DMS53 treated with DMSO at 0.1 percent for 48 hours (cell line): ENCODE results near the gene AGXT2.

Source experiments
- DNase-seq: peaks from one replicate; lab custom pipeline; 2025; ENCODE audit not compliant: unreplicated experiment; lab: John Stamatoyannopoulos, UW

AGXT2 gene, protein sequence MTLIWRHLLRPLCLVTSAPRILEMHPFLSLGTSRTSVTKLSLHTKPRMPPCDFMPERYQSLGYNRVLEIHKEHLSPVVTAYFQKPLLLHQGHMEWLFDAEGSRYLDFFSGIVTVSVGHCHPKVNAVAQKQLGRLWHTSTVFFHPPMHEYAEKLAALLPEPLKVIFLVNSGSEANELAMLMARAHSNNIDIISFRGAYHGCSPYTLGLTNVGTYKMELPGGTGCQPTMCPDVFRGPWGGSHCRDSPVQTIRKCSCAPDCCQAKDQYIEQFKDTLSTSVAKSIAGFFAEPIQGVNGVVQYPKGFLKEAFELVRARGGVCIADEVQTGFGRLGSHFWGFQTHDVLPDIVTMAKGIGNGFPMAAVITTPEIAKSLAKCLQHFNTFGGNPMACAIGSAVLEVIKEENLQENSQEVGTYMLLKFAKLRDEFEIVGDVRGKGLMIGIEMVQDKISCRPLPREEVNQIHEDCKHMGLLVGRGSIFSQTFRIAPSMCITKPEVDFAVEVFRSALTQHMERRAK

DNA sequence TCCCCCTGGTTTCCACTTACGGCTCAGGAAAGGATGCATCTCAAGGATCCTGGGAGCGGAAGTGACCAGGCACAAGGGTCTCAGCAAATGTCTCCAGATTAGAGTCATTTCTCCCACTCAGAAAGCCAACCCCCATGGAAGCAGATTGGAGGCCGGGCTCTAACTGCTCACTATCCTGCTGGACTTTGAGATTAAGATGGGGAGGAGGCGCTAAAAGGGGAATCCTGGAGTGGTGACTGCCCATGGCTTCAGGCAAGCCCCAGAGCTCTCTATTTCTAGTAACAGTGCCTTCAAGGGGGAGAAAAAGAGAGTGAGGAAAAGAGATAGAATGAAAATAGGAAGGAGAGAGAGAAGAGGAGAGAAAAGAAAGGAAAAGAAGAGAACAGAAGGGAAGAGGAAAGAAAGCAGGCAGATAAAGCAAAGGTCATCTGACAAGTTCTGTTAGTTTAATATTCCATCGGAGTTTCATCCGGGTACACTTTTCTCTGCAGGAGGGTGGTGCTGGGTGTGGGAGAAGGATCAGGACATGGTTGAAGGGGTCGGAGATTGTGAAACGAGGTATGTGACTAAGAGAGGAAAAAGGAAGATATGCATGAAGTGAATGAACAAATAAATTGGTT is at the start of gene AGXT2:
Gene AGXT2, minus strand, starts transcription at position 165 of the 620 bp plus-strand sequence. Its CDS starts 57 bp downstream, at position 108.
- DNase-seq: no peak

DNA sequence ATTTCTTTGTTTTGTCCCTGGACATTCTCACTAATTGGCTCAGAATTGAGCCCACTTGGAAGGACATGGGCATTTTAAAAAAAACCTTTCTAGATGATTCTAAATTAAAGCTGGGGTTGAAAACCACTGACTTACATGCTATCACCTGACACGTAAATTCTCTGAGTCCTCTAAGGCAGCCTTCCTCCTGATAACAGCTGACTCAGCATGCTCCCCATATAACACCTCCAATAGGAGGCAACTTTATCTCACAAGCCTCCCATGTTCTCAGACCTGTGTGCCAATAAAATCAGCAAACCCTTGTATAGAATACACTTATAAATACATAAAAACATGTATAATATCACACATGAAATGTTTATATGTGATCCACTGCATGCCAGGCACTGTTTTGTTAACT is 49.2 kb upstream of the AGXT2 start:
- no peak for DNase-seq

DNA sequence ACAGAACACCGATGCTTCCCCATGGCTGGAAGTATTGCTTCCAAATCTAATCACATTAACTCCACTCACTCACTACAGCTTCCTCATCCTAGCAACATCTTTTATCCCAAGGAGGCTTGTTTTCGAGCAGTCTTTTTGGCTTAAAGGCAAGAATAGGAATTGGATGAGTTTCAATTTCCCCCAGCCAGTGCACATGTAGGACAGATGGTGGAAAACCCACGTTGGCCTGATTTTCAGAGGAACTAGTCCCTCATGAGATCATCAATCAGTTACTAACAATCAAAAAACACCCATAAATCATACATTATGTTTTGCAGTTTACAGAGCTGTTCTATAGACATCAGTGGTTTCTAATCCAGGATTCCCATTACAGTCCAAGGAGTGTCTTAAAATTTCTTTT is 48.5 kb upstream of the AGXT2 start:
- DNase-seq: no peak

DNA sequence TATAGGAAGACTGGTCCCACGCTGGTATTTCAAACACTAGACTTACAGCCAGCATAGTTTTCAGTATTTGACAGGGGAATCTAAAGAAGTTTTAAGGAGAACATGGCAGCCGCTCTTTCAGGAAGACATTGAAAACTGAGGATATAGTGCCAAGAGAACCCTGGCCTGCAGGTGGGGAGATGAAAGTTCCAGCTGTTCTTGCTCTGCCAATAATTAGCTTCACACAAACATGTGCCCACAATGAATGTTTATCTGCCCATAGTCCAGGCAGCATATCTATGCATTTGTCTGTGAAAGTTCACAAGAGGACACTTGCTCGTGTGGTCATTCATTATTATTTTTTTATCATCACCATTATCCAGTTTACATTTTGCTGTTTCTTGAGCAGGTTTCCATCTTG is 47.6 kb upstream of the AGXT2 start:
- no peak for DNase-seq

DNA sequence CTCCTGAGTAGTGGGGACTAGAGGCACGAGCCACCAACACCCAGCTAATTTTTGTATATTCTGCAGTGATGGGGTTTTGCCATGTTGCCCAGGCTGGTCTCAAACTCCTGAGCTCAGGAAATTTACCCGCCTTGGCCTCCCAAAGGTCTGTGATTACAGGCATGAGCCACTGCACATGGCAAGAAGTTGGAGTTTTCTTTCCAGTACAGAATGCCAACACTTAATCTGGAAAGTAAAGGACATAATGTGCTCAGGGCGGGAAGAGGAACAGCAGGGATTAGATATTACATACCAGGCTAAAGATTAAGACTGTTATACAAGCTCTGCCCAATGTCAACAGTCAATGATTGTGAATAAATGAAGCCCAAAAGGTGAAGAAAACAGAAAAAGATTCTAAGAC is 47.2 kb upstream of the AGXT2 start:
- no peak for DNase-seq

DNA sequence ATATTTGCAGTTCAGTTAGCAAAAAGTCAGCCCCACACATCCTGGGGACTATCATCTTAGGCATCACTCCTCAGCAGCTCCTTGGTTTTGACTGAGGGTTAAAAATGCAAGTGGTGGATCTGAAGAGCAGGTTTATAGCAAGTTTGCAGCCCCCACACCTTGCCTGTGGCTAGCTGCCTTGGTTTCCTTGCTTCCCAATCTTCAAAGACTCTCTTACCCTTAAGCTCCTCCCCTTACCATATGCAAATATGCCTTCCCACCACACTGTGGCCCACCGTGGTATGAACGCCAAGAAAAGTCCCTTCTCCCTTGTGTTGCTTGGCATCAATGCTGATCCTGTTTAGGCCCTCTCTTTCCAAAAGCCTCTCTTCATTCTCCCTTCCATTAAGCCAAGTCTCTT is 45.0 kb upstream of the AGXT2 start:
- no peak for DNase-seq

DNA sequence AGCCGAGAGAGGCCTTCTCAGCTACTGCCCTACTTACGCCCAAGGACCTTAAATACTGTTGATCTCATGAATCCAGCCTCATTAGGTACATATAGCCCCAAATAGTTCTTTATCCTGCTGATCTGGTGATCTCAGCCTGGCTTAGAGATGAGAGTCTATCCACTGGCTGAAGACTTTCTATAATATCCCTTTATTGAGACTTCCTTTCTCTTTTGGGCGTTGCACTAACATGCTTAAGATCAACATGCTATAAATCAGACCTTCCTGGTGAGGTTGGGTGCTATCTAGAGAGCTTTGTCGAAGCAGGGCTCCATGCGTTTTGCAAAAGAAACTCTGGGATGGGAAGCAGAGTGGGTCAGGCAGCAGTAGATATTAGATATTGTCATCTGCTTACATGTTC is 44.0 kb upstream of the AGXT2 start:
- DNase-seq: no peak

DNA sequence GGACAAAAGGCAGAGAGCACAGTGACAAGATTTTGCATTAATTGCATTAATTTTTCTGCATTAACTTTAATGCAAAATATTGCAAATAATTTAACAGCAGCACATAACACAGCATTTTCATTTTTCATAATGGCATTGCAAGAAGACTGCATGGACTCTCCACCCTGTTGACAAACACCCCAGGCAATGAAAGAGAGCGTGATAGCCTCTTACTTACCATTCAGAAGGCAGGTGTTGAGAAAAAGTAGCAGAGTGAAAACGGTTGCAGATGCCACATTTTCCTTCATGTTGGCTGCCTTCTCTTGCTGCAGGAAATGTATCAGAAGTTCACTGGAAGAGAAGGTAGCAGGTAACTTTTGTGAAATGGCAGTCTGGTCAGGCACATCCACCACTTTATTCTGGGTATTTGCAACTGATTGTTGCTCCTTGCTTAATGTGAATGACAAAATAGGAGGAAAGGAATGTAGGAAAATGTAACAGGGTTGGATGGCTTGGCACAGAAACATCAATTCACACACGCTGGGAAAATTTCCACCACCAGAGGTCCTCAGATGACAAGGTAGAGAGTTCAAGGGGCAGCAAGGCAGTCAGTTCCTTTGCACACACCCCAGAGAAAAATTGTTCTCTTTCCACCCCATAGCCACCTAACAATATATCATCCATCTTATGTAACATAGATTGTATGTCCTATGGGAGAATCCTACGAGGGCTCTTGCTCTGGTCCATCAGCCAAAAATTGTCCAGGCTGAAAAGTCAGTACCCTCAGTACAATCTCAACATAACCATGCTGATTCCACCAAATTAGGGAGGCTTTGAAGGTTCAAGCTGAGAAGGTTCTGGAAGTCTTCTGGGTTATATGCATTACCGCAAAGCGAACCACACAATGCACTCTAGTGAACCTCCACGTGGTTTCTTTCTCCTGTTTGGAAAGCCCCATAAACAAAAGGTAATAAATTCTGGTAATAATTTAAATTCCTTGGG is 41.9 kb upstream of the AGXT2 start:
- peak; percentile 17 for DNase-seq

DNA sequence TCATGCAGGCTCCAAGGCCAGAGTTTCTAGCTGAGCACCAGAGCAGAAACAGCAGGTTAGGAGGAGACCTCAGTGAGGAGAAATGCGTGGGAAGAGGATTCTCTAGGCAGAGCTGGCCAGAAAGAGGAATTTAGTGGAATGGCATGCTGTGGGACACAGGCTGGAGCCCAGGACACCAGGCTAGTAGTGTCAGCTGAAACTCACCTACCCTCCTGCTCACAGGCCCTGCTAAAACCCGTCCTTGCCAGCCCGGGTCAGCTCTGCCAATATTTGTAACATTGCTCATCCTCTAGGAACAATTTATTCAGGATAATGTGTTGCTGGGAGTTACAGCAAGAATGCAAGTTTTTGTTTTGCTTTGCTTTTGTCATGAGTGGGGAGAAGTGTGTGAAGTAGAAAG is 40.2 kb upstream of the AGXT2 start:
- no peak for DNase-seq

DNA sequence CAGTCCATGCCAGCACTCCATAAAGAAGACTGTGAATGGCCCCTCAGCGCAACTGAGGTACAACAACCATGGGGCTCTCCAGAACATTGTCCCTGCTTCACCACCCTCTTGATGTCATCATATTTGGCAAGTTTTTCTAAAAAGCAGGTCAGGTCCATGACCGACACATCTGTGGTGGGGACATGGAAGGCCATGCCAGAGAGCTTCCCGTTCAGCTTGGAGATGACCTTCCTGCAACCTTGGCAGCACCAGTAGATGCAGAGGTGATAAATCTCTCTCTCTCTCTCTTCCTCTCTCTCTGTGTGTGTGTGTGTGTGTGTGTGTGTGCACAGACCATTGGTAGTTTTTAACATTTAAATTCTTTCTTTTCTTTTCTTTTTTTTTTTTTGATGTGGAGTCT is 35.4 kb upstream of the AGXT2 start:
- DNase-seq: no peak

DNA sequence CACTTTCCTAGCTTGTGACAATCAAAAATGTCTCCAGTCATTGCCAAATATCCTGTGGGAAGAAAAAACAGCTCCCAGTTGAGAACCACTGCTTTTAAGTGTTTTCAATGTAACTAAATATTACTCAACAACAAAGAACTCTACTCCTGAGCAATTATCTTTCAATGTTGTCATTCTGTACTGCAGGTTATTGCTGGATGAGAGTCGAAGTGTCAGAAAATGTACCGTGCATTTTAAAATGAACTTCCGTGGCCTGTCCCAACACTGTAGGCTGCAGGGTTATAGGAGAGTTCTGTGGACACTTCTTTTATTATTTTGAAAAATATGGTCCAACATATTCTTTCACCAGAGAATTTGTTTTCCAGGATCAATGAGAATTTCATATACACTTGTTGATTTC is 34.8 kb upstream of the AGXT2 start:
- no peak for DNase-seq

DNA sequence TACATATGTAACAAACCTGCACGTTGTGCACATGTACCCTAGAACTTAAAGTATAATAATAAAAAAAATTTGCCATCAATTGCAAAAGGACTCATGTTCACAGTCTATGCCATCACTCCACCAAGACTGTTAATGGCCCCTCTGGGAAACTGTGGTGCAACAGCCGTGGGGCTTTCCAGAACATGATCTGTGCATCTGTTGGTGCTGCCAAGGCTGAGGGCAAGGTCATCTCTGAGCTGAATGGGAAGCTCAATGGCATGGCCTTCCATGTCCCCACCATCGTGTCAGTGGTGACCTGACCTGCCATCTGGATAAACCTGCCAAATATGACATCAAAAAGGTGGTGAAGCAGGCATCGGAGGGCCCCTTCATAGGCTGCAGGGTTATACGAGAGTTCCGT is 33.4 kb upstream of the AGXT2 start:
- no peak for DNase-seq

DNA sequence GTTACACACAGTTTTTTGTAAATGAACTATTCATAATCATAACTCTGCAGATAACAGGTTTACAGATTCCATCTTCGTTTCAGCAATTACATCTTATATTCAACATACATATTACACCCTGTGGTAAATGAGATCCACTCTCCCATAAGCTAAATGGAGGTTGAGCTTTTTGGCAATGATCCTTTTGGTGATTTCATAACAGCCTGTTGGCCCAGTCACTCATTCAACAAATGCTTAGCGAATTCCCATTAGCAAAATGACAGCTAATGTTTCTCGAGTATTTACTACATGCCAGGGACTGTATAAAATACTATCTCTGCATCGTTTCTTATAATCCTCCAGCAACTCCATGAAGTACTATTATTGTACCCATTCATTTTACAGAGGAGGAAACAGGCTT is 25.4 kb upstream of the AGXT2 start:
- DNase-seq: no peak

DNA sequence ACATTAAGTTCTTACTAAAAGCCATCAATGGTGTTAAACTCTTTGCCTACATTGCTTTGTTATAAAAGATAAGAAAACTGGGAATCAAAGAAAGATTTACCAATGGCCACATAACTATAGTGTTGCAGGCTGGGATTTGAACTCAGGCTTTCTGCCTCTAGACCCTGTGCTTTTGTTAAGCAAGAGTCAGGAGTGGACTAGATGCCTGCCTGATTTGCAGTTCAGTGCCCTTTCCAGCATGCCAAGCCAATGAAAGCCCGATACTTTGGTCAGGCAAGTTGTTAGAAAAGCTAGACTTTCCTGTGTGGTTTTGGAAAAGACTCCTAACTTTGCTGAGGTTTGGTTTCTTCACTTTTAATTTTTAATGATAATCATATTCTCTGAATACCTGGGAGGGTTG is 21.4 kb upstream of the AGXT2 start:
- DNase-seq: no peak

DNA sequence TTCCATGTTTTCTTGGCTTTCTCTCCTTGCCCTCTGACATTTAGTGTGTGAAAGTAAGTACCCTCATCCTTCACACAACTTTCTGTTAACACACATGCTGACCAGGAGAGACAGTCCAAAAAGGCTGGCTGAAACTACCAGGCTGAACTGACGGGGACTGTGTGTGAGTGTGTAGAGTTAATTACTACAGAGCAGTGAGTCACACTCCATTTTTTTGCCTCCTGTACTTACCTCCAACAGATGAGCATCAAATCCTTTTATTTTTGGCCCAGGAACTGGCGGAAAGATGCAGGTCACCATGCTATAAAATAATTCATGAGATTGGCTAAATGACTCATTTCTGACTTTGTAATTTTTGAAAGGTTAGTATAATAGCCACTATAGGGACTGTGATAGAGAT is 20.2 kb upstream of the AGXT2 start:
- DNase-seq: no peak

DNA sequence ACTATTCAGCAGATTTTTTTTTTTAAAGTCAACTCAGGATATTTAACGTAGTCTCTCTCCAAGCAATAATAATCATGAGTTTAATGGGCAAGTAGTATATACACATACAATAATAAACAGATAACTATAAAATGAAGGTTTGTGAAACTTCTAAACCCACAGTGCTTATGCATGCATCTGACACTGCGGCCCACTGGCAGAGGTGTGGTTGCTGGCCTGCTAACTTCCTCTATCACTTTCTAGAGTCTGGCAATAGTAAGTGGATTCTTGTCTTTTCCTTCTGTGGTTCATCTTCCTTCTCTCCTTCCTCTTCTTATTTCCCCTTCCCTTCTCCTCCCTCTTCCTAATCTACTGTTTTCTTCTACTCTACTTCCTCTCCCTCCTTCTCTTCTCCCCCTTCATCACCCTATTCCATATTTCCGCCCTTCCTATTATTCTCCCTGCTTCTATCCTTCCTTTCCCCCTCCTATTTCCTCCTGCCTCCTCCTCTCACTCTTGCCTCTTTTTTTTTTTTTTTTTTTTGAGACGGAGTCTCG is 18.6 kb upstream of the AGXT2 start:
- no peak for DNase-seq

DNA sequence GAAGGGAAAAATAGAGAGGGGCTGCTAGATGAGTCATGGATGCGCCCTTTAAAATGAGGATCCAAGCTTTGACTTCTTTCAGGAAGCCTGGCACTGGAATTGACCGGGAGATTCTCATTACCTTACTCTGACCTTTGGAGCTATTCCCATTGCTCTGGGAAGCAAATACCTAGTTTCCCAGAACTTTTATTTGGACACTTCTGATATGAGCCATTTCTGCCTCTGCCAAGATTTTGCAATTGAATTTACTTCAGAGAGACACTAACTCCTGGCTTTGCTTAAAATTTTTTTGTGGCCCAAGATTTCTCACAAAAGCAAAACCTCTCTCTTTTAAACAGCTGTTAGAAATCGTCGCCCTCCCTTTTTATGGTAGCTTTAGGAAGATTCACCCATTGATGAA is 15.7 kb upstream of the AGXT2 start:
- DNase-seq: no peak

DNA sequence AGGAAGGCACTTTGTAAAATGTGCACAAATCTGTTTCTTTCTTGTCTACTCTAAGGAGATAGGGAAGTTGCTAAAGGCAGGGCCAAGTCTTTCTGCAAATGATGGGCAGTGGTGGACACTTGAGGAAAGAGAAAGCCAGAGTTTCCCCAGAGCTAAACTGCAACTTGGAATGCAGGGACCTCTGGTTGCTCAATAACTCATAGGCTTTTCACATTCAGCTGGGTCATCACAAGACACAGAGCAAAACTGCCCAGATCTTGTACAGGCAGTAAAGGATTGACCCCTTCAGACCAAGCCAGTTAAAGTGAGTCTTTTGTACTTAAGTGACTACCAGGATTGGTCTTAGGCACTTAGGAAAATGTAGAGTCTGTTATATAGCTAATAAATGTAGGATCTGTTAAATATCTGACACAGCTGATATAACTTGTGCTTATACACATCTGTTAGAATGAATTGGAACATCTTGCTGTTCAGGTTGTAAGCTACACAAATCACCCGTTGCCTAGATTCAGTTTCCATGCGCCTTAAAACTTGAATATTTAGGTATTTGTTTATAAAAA is 13.5 kb upstream of the AGXT2 start:
- no peak for DNase-seq

DNA sequence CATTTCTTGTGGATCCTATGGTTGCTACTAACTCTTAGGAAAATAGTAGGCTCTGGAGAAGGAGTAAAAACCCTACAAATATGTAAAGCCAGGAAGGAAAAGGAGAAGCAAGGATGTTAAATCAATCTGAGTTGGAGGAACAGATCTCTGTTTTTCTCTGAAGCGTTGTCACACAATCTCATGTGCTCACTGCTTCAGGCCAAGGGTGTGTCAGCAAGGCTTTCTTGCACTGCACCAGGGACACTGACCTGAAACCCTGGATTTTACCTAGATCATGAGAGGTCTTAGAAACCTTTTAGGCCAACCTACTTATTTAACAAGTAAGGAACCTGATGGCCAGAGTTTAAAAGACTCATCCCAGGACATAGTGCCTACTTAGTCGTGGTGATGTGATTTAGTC is 12.5 kb upstream of the AGXT2 start:
- no peak for DNase-seq

DNA sequence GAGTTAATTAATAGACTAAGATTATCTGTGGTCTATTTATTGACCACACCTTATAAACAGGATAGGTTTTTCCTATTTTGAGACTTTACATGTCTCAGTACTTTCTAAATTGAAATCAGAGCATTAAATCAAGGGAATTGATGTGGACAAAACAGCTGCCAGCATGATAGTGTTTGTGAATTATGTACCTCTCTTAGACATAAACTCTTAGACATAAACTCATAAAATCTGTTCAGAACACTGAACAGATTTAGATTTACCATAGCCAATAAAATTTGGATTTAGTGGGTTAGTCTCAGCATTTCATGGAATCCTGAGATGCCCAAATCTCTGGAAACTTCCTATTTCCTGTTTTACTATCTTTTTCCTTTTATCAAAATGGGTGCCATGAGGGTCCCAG is 11.5 kb upstream of the AGXT2 start:
- DNase-seq: no peak

DNA sequence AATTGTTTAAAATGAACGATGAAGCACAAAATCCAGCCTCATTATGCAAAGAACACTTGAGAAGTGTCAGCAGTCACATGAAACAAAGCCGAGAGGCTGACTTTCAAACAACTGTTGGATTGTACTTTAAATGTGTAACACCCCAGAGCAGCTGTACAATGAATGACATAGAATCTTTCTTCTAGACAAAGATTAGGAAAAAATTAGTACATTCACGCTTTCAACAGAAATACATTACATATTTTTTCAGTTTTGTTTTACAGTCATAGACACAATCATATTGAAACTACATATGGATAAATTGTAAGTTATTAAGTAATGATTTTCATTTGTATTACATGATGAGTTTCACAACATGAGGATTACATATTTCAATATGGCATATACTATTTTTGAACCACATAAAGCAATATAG is 10.6 kb upstream of the AGXT2 start:
- no peak for DNase-seq
